NCI-H345 treated with DMSO at 0.1 percent for 48 hours (cell line): ENCODE data around the gene AASDHPPT.

ENCODE experiments used
- DNase-seq: peaks from one replicate; lab custom pipeline; 2025; ENCODE audit not compliant: unreplicated experiment; lab: John Stamatoyannopoulos, UW

Gene AASDHPPT

GRCh38 chr11:106082096-106082495 lies 4.6 kb downstream of the AASDHPPT start:
- no peak for DNase-seq

DNA sequence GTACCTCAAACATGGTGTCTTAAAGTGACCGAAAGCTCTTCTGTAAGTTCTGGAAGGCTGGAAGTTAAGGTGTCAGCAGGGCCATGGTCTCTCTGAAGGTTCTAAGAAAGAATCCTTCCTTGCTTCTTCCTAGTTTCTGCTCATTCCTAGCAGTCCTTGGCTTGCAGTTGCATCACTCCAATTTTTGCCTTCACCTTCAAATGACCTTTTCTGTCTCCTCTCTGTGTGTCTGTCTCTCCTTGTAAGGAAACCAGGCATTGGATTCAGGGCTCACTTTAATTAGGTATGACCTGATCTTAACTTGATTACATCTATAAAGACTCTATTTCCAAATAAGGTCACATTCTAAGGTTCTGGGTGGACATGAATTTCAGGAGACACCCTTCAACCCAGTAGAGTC lies 8.7 kb downstream of the AASDHPPT start:
- DNase-seq: no peak

DNA sequence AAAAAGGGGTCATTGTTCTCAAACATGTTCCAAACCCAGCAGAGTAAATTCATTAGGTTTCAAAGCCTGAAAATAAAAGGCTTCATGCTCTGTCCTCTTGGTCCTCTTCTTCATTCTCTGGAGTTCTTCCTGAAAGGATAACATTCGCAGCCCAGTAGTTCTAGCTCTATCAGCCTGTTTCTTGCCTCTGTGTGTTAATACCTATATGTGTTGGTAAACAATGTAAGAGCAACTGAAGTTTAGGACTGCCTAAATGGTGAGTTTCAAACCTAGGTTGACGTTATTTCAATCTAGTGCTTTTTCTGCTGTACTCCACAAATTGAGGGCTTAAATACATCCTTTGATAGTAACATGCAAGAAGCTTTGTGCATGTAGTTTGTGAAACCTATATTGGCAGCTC lies 9.4 kb downstream of the AASDHPPT start:
- no peak for DNase-seq

DNA sequence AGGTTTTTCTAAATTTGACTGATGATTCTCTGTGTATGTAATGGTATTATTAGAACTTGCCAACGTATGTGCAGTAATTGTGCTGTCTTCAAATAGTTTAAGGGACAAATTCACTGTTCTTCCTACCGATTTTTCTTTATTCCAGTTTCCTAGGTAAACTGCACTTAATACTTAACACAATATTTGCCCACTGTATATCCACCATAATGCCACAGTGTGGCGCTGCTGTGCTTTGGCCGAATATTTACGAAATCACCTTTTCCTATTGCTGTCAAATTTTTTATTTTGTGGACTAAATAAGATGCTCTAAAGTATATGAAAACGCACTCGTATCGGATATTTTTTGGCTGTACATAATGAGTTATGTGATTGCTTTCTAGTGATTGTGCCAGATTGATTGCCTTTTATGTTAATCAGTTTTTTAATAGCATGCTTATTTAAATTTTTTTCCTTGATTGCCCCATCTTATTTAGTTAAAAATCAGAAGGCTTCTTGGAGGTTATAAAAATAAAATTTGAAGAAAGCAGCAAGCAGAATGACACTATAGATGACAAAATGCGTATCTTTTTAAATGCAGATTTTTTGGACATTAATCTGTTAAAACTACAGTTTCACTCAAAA lies 10.5 kb downstream of the AASDHPPT start:
- no peak for DNase-seq

GRCh38 chr11:106088896-106089295 lies 11.4 kb downstream of the AASDHPPT start:
- no peak for DNase-seq

- DNase-seq: no peak
Observed at GRCh38 chr11:106091480-106092123, 14.1 kb downstream of the AASDHPPT start.

- DNase-seq: no peak
Observed at GRCh38 chr11:106092446-106092845, 15.0 kb downstream of the AASDHPPT start.

DNA sequence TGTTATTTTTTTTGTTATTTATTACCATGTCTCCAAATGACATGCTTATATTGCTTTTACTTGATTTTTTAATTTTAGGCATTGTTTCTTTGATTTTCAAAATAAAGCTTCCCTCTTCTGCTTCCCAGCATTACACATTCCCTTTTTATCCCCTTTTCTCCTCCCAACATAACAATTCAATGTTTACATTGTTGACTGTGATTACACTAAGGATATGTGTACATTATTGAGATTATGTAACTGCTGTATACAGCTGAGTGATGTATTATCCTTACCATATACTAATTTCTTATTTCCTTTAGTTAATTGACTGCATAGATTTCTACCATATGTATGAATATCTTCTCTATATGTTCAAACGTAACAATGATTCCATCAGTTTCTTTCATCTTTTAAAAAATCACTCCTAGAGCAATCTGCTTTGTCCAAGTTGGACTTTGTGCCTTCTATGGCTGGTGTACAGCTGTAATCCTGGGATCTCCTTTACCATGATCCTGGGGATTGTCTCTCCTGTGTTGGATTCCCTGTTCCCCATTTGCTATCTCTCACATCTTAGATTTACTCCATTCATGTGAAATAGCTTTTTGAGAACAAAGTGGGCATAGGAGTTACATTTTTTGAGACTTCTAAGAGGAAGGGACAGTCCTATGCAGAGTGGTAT lies 21.6 kb downstream of the AASDHPPT start:
- no peak for DNase-seq

GRCh38 chr11:106101370-106101769 lies 23.9 kb downstream of the AASDHPPT start:
- no peak for DNase-seq

- no peak for DNase-seq
Observed at GRCh38 chr11:106101819-106102218, 24.4 kb downstream of the AASDHPPT start.

GRCh38 chr11:106105986-106106385 lies 28.5 kb downstream of the AASDHPPT start:
- no peak for DNase-seq

- no peak for DNase-seq
Observed at GRCh38 chr11:106121570-106122320, 44.3 kb downstream of the AASDHPPT start.

- no peak for DNase-seq
Observed at GRCh38 chr11:106127604-106128003, 50.1 kb downstream of the AASDHPPT start.

DNA sequence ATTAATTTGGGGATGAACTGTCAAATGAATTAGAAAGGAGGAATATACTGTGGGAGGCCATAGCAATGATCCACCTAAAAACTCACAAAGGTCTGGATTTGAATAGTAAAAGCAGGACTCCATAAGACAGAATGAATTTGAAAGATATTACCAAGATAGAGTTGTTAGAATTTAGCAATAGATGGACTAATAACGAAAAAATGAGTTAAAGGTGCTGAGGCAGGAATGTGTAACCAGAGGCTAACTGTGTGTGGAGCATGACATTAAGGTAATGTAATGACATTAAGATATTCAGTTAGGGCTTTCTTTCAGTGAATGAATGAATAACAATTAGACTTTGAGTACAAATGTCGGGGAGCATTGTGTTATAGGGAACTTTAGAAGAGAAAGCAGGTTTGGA lies 51.3 kb downstream of the AASDHPPT start:
- DNase-seq: no peak

DNA sequence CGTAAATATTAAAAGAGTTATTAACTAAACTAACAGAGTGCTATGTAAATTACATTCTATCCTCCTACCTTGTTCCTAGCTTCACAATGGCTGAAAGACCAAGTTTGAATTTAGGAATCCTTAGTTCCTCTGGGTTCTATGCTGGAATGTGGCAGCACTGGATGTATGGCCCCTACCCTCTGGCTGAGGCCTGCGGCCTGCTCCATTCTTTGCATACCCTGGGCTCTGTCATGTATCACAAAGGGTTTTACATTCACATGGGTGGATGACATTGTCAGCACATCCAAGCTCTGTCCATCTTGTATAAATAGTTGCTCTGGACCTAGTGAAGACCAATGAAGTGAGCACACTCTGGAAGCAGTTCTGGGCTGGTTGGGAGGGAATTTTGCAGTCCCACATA lies 54.5 kb downstream of the AASDHPPT start:
- DNase-seq: no peak

DNA sequence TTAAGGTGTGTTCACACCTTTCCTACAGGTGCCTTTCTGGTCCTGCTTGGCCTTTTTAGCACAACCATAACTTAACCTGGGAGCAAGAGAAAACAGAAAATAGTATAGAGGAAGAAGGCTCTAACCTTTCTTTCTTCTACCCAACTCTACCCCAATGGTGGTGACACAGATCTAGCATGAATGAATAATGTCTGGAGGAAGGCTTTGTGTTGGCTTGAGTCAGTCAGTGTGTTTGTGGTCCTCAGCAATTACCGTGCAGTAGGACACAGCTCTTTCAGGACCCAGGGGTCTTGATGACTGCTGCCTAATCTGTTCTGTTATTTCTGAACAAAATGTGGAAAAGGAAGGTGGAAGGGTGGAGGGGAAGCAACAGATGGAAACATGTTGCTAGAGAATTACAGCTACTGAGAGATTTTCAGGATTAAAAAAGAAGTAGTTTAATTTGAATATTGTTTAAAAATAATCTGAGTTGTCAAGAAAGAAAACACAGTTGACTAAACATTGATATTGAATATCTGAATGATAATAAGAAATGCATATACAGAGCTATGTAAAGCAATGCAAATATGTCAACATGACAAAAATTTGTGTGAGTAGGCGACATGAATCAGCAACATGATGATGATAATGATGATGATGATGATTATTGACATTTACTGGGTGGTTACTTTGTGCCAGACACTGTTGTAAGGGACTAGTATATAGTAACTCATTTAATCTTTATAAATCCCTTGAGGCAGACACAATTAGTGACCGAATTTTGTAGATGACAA lies 55.3 kb downstream of the AASDHPPT start:
- DNase-seq: no peak

- DNase-seq: no peak
Observed at GRCh38 chr11:106133529-106133928, 56.1 kb downstream of the AASDHPPT start.

- no peak for DNase-seq
Observed at GRCh38 chr11:106137061-106137460, 59.6 kb downstream of the AASDHPPT start.

GRCh38 chr11:106137758-106138157 lies 60.3 kb downstream of the AASDHPPT start:
- DNase-seq: no peak
